Regular cardiac myocyte (primary cell): Measurements from ENCODE around the gene SLC26A3. TPM values are rescaled to one million over a fixed set of nuclear protein-coding genes. Genes with fewer than 3 reads are reported as not detected.

Source experiments
- total RNA-seq: library from RNA; depleted of rRNA; stranded (reverse); fragments of >200 nt; gene quantifications from 2 replicates; pipeline ENCODE4 v1.2.3, GENCODE V29; 2014

The SLC26A3 gene
- total RNA-seq, result not detected in 2 replicates

GRCh38 chr7:107803009-107803610 lies at the start of gene SLC26A3:
TSS of gene SLC26A3 (minus strand) at chr7:107803223. CDS start at chr7:107794509, 8,714 bp downstream.

DNA sequence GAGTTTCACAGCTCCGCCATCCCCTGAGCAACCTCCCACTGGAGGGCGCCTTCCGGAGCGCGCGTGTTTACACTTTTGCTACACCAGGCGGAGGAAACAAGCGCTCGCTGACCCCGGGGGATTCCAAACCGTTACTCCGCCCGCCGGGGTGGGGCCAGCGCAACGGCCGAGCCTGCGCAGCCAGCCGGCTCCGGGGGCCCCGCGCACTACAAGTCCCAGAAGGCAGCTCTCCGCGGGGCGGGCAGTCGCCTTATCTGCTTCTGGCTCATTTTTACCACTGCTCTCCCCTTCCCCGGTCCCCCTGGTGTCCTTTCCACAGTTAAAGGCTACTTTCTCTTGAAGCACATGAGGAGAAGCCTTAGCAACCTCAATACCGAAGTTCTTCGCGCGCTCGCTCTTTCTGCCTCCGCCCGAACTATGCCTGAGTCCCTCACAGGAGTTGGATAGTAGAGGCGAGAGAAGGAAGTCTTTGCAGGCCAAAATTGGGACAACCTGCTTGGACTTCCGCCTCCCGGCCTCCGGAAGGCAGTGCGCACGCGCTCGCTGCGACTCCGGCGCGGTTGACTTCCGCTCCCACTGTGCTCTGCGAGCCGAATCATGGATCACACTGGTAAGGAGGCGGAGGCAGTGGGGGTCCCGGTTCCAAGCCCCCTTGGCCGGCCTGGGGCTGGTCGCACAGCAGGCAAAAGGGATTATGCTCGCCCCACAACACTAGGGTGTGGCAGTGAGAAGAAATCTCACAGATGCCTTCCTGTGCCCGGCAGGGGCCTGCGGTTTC lies 59.3 kb downstream of the SLC26A3 start, which contains the start of gene CBLL1:
TSS of gene CBLL1 (plus strand) at position 576 of the 778 bp plus-strand sequence. CDS start at position 598, 22 bp downstream.

Other genes with a start within 250 kb of the SLC26A3 start
- gene COG5, start 239.3 kb downstream of the SLC26A3 start, total RNA-seq, result 29.7 and 31.9 TPM in 2 replicates
- 6.2 and 8.1 TPM in 2 replicates for gene DUS4L, start 239.3 kb downstream of the SLC26A3 start, total RNA-seq
- 64.4 and 77.5 TPM in 2 replicates for gene BCAP29, start 223.0 kb downstream of the SLC26A3 start, total RNA-seq
- 1.7 and 10.2 TPM in 2 replicates for gene SLC26A4, start 142.4 kb downstream of the SLC26A3 start, total RNA-seq
- 15.0 and 15.2 TPM in 2 replicates for gene CBLL1, start 59.1 kb downstream of the SLC26A3 start, total RNA-seq
- gene DLD, start 88.0 kb upstream of the SLC26A3 start, total RNA-seq, result 45.1 and 72.5 TPM in 2 replicates
- 348 and 539 TPM in 2 replicates for gene LAMB1, start 199.9 kb upstream of the SLC26A3 start, total RNA-seq